NCI-H1105 (cell line): ENCODE measurements around the gene MIEN1.
"Not testable (repeated sequence)": the region's sequence is repeated elsewhere in the genome, so short reads cannot be mapped to it uniquely, and the experiment has no call there.

Experiments used
- DNase-seq: peaks from one replicate; lab custom pipeline; 2025; lab: John Stamatoyannopoulos, UW

Gene MIEN1

GRCh38 chr17:39755554-39756379, 25.4 kb upstream of the MIEN1 start:
- DNase-seq = no peak

GRCh38 chr17:39754958-39755553, 24.7 kb upstream of the MIEN1 start:
- DNase-seq = no peak

GRCh38 chr17:39754161-39754957, 24.0 kb upstream of the MIEN1 start:
- DNase-seq = peak; percentile 74

- DNase-seq = peak; percentile 35
Measured at GRCh38 chr17:39753514-39754160, 23.3 kb upstream of the MIEN1 start.

GRCh38 chr17:39752241-39752881, 22.0 kb upstream of the MIEN1 start:
- DNase-seq = no peak

GRCh38 chr17:39751637-39752036, 21.3 kb upstream of the MIEN1 start:
- DNase-seq = no peak

GRCh38 chr17:39751016-39751543, 20.7 kb upstream of the MIEN1 start:
- no peak for DNase-seq

GRCh38 chr17:39750131-39751015, 20.0 kb upstream of the MIEN1 start:
- no peak for DNase-seq

- not testable (repeated sequence) for DNase-seq
Measured at GRCh38 chr17:39748444-39749034, 18.2 kb upstream of the MIEN1 start.

GRCh38 chr17:39747745-39748144, 17.4 kb upstream of the MIEN1 start:
- DNase-seq = no peak

GRCh38 chr17:39746145-39746461, 15.8 kb upstream of the MIEN1 start:
- no peak for DNase-seq

GRCh38 chr17:39745335-39746144, 15.2 kb upstream of the MIEN1 start:
- no peak for DNase-seq

- DNase-seq = no peak
Measured at GRCh38 chr17:39744836-39745215, 14.5 kb upstream of the MIEN1 start.

GRCh38 chr17:39744075-39744835, 13.9 kb upstream of the MIEN1 start:
- no peak for DNase-seq

GRCh38 chr17:39742856-39743436, 12.6 kb upstream of the MIEN1 start:
- DNase-seq = no peak

GRCh38 chr17:39742126-39742855, 12.0 kb upstream of the MIEN1 start:
- no peak for DNase-seq

- no peak for DNase-seq
Measured at GRCh38 chr17:39740357-39741111, 10.2 kb upstream of the MIEN1 start.
